Measurements from ENCODE around the gene PIH1D2.
"Not testable (repeated sequence)": the region's sequence is repeated elsewhere in the genome, so short reads cannot be mapped to it uniquely, and the experiment has no call there.

PIH1D2 gene

DNA sequence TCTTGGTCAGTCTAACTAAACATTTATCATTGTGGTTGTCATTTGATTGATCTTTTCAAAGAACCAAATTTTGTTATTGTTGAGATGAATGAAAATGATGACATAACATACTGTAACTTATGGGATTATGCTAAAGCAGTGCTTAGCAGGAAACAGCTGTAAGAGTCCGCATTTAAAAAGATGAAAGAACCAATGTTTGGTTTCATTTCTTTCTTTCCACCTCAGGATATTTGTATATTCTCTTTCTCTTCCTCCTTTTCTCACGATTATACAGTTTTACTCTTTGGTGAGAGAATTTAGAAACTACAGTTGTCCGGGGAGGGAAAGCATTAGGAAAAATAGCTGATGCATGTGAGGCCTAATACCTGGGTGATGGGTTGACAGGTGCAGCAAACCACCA is 23.1 kb downstream of the PIH1D2 start:
- no peak for DNase-seq

DNA sequence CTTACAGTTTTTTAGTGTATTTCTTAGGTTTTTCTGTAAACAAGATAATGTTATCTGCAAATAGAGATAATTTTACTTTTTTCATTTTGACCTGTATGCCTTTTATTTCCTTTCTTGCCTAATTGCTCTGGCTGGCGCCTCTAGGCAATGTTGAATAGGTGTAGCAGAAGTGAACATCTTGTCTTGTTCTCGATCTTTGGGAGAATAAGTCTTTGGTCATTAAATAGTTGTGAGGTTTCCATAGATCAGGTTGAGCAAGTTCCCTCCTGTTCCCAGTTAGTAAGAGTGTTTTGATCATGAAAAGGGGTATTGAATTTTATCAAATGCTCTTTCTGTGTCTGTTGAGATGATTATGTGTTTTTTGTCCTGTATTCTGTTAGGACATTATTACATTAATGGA is 24.0 kb downstream of the PIH1D2 start:
- no peak for DNase-seq

- not testable (repeated sequence) for DNase-seq
Observed at GRCh38 chr11:112048256-112048655, 25.6 kb downstream of the PIH1D2 start.

DNA sequence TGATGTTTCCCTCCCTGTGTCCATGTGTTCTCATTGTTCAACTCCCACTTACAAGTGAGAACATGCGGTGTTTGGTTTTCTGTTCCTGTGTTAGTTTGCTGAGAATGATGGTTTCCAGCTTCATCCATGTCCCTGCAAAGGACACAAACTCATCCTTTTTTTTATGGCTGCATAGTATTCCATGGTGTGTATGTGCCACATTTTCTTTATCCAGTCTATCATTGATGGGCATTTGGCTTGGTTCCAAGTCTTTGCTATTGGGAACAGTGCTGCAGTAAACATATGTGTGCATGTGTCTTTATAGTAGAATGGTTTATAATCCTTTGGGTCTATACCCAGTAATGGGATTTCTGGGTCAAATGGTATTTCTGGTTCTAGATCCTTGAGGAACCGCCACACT is 27.2 kb downstream of the PIH1D2 start:
- DNase-seq = not testable (repeated sequence)

- no peak for DNase-seq
Observed at GRCh38 chr11:112044961-112045360, 28.9 kb downstream of the PIH1D2 start.

- DNase-seq = no peak
Observed at GRCh38 chr11:112042961-112043304, 30.9 kb downstream of the PIH1D2 start.

DNA sequence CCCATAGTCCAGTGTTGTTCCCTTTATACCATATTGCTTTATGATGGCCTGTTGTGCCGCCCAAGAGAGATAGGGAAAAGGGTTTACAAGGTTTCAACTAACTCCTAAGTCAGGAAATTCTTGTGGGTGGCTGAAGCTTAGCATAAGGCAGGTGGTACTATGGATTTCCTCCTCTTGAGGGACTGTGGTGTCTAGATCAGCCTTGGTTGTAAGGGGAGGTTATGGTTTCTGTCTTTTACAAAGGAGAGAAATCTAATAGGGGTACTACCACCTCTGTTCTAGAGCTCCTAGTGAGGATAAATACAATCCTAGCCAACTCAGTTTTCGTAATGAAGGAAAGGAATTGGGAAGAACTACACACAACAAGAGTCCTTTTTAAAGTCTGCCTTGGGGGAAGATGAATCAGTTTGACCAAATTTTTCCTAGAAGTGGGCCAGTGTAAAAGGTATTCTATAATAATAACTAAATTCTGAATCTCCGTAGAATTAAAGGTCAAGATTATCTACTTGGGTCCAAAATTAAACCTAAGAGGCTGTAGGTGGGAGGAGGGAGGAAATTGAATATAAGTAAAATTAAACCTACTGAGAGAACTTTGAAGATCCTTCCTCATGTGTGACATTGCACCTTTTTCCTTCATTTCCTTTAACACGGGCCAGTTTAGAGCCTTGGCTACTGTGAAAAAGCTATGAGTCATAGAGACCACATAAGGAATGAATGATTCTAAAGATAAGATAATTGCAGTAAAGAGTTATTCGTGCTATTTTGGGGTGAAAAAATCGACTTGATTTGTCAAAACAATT is 31.5 kb downstream of the PIH1D2 start:
- no peak for DNase-seq

DNA sequence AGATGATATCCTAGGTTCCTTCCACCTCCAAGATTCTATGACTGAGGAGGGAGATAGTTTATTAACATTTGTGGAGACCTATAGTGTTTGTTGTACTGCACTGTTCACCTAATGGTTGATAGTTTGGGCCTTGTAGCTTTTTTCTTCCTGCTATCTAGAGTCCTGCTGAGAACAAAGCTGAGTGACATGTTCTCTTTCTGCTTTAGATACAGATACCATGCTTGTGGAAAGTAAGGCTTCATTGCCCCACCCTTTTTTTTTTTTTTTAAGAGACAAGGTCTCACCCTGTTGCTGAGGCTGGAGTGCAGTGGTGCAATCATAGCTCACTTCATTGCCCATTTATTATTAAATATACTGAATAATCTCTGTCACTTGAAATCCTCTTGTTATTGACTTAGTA is 36.3 kb downstream of the PIH1D2 start:
- no peak for DNase-seq

DNA sequence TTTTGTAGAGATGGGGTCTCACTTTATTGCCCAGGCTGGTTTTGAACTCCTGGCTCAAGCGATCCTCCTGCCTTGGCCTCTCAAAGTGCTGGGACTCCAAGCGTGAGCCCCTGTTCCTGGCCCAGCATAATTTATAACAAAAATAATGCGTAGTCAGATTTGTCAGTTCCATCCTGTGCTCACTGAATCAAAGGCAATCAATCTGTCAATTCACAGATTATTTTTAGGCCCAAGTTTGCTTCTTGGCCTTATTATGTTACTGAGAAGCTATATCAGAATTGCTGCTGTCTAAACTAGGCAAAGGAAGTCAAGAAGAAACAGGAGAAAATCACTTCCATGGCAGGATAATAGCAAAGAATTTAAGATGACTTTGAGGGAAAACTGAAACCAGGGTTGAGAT is 39.9 kb downstream of the PIH1D2 start:
- DNase-seq = no peak

GRCh38 chr11:112029460-112029859 is 44.4 kb downstream of the PIH1D2 start:
- no peak for DNase-seq

GRCh38 chr11:112026784-112027410 is 46.9 kb downstream of the PIH1D2 start:
- not testable (repeated sequence) for DNase-seq

- no peak for DNase-seq
Observed at GRCh38 chr11:112025707-112026106, 48.1 kb downstream of the PIH1D2 start.

GRCh38 chr11:112024773-112025678 is 48.8 kb downstream of the PIH1D2 start, which contains the start of gene DLAT:
DLAT (plus strand) TSS chr11:112025408; CDS start chr11:112025473, 65 bp downstream.
- peak; percentile 76 to 80 for DNase-seq

- no peak for DNase-seq
Observed at GRCh38 chr11:112024178-112024772, 49.5 kb downstream of the PIH1D2 start.

- no peak for DNase-seq
Observed at GRCh38 chr11:112023104-112023503, 50.7 kb downstream of the PIH1D2 start.

- no peak for DNase-seq
Observed at GRCh38 chr11:112019066-112019465, 54.8 kb downstream of the PIH1D2 start.

Measured in stimulated activated CD4-positive, alpha-beta T cell treated with anti-CD3 and anti-CD28 coated beads, Interleukin-4, amount 100 ng/mL, for 4 hours (primary cell).